ENCODE data around the gene SEMA7A. TPM values are rescaled to one million over a fixed set of nuclear protein-coding genes. Genes with fewer than 3 reads are reported as not detected.

SEMA7A gene
- polyA plus RNA-seq, 1 donor from 2014 or later = 5.0 TPM

DNA sequence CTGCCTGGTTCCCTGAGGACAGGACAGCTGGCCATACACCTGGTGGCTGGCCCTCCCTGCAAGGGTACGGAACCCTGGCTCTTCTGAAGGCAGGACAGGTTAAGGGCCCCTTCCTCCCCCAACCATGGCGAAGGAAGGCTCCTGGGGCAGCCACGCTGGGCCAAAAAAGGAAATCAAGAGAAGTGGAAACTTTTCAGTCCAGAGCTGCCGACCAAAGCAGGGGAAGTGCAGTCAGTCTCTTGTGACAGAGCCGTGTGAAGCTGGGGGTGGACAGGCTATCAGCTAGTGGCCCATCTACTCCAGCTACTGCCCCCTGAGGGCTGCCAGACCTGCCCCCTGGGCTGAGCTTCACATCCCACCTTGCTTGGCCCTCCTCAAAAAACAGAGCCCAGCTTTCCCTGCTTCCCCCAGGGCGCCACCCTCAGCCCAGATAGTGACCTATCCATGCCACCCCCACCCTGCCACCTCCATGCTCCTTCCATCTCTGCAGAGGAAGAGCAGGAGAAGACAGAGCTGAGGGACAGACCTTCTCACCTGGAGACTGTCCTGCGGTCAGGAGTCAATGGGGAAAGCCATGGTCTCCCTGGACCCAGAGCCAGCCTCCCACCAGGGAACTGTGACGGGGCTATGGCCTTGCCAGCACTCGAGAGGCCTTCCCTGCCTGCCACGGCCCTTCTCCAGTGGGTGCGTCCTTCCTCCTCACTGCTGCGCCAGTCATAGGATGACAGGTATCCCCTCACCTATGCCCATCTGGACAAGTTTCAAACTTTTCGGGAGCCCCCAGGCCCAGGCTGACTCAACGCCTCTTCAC is 4.6 kb downstream of the SEMA7A start:
- H3K27me3 Mint-ChIP-seq = peaks cover 1% of the 10 kb centered on the region
- H3K36me3 Mint-ChIP-seq = no peaks in the 10 kb centered on the region
- peak overlapping the region; percentile 75 to 92 (median 85) for H3K27ac Mint-ChIP-seq
- H3K9me3 Mint-ChIP-seq = peaks cover 0 to 2% (median 0%) of the 10 kb centered on the region in 3 donors
- peaks cover 54 to 76% (median 73%) of the 10 kb centered on the region in 3 donors for H3K4me1 Mint-ChIP-seq
- peak overlapping the region; percentile 85 to 98 (median 91) for H3K4me3 Mint-ChIP-seq

DNA sequence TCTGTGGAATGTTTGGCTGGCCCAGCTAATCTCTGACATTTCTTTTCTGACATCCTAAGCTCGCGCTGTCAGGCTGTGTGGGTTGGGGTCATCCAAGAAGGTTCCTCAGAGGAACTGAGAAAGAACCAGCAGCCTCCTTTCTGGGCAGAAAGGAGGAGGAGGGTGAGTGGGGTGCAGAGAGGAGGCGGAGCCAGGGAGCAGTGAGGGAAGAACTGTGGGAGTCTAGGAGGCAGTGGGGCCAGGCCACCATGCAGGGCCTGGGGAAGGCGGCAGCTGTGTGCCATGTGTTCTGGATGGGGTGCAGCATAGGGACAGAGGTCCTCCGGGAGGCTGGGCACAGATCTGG is 5.3 kb downstream of the SEMA7A start:
- peak overlapping the region; percentile 75 to 92 (median 85) for H3K27ac Mint-ChIP-seq
- H3K27me3 Mint-ChIP-seq = peaks cover 1% of the 10 kb centered on the region

DNA sequence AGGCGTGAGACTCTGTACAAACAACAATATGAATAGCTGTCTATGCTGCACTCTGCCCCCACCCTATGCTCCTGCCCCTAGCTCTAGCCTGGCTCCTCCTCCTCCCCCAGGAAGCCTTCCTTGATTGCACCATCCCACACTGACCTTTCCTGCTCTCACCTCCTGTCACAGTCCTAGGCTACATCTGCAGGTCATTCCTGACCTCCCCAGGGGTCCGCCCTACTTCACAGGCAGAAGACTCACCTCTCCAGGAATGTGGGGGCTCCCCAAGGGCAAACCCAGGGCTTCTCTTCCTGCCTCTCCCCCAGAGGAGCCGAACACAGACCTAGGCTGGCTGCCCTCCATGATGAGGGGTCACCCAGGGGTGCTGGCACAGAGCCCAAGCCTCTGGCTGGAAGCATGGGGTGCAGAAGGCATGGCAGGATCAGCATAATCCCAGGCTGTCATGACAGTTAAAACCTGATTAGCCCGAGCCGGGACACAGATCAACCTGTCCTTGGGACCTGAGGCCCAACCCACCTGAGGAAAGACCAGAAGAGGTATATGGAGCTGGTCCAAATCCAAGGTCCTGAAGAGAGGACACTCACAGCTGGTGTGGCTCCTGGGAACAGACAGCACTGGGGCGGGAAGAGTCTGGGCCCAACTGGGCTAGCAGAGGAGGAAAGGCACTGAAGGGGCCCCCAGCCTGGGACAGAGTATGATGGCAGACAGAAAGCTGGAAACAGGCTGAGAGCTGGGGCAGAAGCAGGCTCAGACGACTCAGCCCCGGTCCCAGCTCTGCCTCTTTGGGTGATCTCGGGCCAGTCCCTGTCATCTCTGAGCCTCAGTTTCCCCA is 5.9 kb downstream of the SEMA7A start:
- Mint-ChIP-seq H3K9me3 (peaks cover 0 to 2% (median 0%) of the 10 kb centered on the region in 3 donors), H3K36me3 (no peaks in the 10 kb centered on the region), H3K27me3 (peaks cover 1% of the 10 kb centered on the region), H3K27ac (peak overlapping the region; percentile 75 to 92 (median 85)), H3K4me1 (peaks cover 62 to 86% (median 85%) of the 10 kb centered on the region in 3 donors), H3K4me3 (peak overlapping the region; percentile 81 to 98 (median 88))

More for the DNA sequence above, 5.3 kb downstream of the SEMA7A start:
- no peaks in the 10 kb centered on the region for H3K36me3 Mint-ChIP-seq
- peak overlapping the region; percentile 81 to 98 (median 88) for H3K4me3 Mint-ChIP-seq
- peaks cover 0 to 2% (median 0%) of the 10 kb centered on the region in 3 donors for H3K9me3 Mint-ChIP-seq
- peaks cover 59 to 81% (median 80%) of the 10 kb centered on the region in 3 donors for H3K4me1 Mint-ChIP-seq

- H3K4me1 Mint-ChIP-seq = peaks cover 69 to 90% (median 90%) of the 10 kb centered on the region in 3 donors
- peak overlapping the region; percentile 75 to 78 (median 78) for H3K27ac Mint-ChIP-seq
- peaks cover 1% of the 10 kb centered on the region for H3K27me3 Mint-ChIP-seq
- H3K9me3 Mint-ChIP-seq = peaks cover 0 to 2% (median 0%) of the 10 kb centered on the region in 3 donors
- H3K36me3 Mint-ChIP-seq = no peaks in the 10 kb centered on the region
- peak overlapping the region; percentile 11 to 87 (median 58) for H3K4me3 Mint-ChIP-seq
Measured at GRCh38 chr15:74426404-74427281, 7.1 kb downstream of the SEMA7A start.

DNA sequence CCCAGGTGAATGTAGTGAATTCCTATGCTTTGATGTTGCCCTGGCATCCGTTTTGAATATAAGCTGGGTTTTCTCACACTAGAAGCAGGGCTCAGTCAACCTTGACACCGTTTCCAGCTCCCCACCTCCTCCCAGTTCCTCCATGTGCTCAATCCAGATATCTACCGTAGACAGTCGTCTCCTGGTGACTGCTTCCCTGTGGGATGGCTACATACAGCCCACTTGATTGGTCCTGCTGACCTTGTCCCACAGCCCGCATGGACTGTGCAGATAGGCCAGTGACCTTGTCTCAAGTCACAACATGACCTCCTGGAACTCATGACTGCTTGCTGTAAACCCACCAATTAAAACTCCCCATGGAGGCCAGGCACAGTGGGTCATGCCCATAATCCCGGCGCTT is 8.1 kb downstream of the SEMA7A start:
- Mint-ChIP-seq H3K9me3 (peaks cover 0 to 2% (median 0%) of the 10 kb centered on the region in 3 donors), H3K36me3 (no peaks in the 10 kb centered on the region), H3K4me1 (peaks cover 67 to 90% (median 89%) of the 10 kb centered on the region in 3 donors), H3K27me3 (peaks cover 1% of the 10 kb centered on the region), H3K27ac (peak overlapping the region; percentile 68 to 78 (median 75)), H3K4me3 (peak overlapping the region in 3 of 4 donors; percentile 55 to 81 (median 65))

GRCh38 chr15:74424901-74425528 is 8.7 kb downstream of the SEMA7A start:
- H3K27me3 Mint-ChIP-seq = peaks cover 1% of the 10 kb centered on the region
- H3K4me1 Mint-ChIP-seq = peaks cover 67 to 89% (median 88%) of the 10 kb centered on the region in 3 donors
- H3K9me3 Mint-ChIP-seq = peaks cover 0 to 2% (median 0%) of the 10 kb centered on the region in 3 donors
- peak overlapping the region; percentile 68 to 78 (median 75) for H3K27ac Mint-ChIP-seq
- peak overlapping the region in 3 of 4 donors; percentile 55 to 88 (median 76) for H3K4me3 Mint-ChIP-seq
- H3K36me3 Mint-ChIP-seq = no peaks in the 10 kb centered on the region

DNA sequence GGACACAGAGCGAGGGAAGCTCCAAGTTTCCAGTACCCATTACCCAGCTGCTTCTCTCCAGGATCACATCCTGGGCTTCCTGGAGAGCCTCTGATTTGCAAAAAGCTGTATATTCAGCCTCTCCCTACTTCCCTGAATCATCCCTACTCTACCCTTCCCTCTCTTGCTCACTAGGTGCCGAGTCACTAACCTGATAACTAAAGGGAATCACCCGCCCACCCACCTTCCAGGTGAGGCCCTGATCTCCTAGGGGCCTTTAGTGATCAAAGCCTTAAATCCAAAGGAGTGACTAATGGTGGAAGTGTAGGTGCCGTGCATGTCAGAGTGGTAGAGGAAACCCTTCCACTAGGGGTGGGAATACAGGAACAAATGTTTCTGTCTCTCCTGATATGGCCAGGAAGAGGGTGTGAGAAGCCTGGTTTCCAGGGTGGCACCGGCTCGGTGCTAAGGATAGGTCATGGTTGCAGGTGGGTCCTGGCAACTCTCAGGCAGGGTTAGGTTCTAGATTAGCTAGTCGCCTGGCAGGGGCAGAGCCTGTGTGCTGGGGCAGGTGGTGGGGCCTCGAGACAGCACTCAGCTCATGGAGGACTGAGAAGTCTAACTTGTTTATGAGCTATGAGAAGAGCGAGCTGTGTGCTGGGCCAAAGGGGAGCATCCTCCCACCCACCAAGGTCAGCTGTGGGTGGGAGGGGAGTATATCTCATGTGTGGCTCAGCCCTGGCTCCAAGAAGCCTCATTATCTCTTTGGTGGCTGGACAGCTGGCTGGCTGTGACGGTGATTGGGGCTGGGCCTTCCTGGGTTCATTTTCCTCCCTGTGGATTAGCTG is 10.1 kb downstream of the SEMA7A start:
- peak overlapping the region; percentile 30 to 88 (median 67) for H3K4me3 Mint-ChIP-seq
- peak overlapping the region; percentile 65 to 75 (median 71) for H3K27ac Mint-ChIP-seq

GRCh38 chr15:74422652-74423430 is 10.9 kb downstream of the SEMA7A start:
- Mint-ChIP-seq H3K27ac (peak overlapping the region in 2 of 3 donors; percentile 75 to 77), H3K4me3 (peak overlapping the region; percentile 6 to 92 (median 68)), H3K27me3 (no peaks in the 10 kb centered on the region), H3K9me3 (peaks cover 0 to 2% (median 0%) of the 10 kb centered on the region in 3 donors), H3K36me3 (no peaks in the 10 kb centered on the region), H3K4me1 (peaks cover 61 to 78% (median 76%) of the 10 kb centered on the region in 3 donors)

More for the DNA sequence above, 10.1 kb downstream of the SEMA7A start:
- no peaks in the 10 kb centered on the region for H3K36me3 Mint-ChIP-seq
- H3K4me1 Mint-ChIP-seq = peaks cover 68 to 83% (median 81%) of the 10 kb centered on the region in 3 donors
- peaks cover 1% of the 10 kb centered on the region for H3K27me3 Mint-ChIP-seq
- H3K9me3 Mint-ChIP-seq = peaks cover 0 to 2% (median 0%) of the 10 kb centered on the region in 3 donors

- peak overlapping the region in 3 of 4 donors; percentile 6 to 92 (median 69) for H3K4me3 Mint-ChIP-seq
- peaks cover 57 to 74% (median 73%) of the 10 kb centered on the region in 3 donors for H3K4me1 Mint-ChIP-seq
- H3K9me3 Mint-ChIP-seq = peaks cover 0 to 2% (median 0%) of the 10 kb centered on the region in 3 donors
- H3K27me3 Mint-ChIP-seq = no peaks in the 10 kb centered on the region
- H3K36me3 Mint-ChIP-seq = no peaks in the 10 kb centered on the region
- peak overlapping the region in 2 of 3 donors; percentile 75 to 77 for H3K27ac Mint-ChIP-seq
Measured at GRCh38 chr15:74422265-74422651, 11.5 kb downstream of the SEMA7A start.

- Mint-ChIP-seq H3K36me3 (no peaks in the 10 kb centered on the region), H3K4me1 (peaks cover 57 to 70% (median 69%) of the 10 kb centered on the region in 3 donors), H3K9me3 (peaks cover 0 to 2% (median 0%) of the 10 kb centered on the region in 3 donors), H3K27me3 (no peaks in the 10 kb centered on the region), H3K27ac (peak overlapping the region; percentile 77 to 80 (median 78)), H3K4me3 (peak overlapping the region; percentile 61 to 92 (median 70))
Measured at GRCh38 chr15:74421302-74422245, 12.2 kb downstream of the SEMA7A start.

GRCh38 chr15:74420193-74420905 is 13.4 kb downstream of the SEMA7A start:
- H3K27ac Mint-ChIP-seq = peak overlapping the region in 2 of 3 donors; percentile 77 to 78
- H3K9me3 Mint-ChIP-seq = no peaks in the 10 kb centered on the region
- peaks cover 53 to 66% (median 65%) of the 10 kb centered on the region in 3 donors for H3K4me1 Mint-ChIP-seq
- H3K27me3 Mint-ChIP-seq = no peaks in the 10 kb centered on the region
- H3K36me3 Mint-ChIP-seq = peaks cover 2% of the 10 kb centered on the region
- peak overlapping the region in 3 of 4 donors; percentile 66 to 90 (median 75) for H3K4me3 Mint-ChIP-seq

Measured in IgD-negative memory B cell (primary cell).